Measurements from ENCODE around the gene TSEN54. TPM values are rescaled to one million over a fixed set of nuclear protein-coding genes. Genes with fewer than 3 reads are reported as not detected.

TSEN54 gene
- total RNA-seq, 2 experiments from 2014 or later = 29.2 to 35.1 TPM

DNA sequence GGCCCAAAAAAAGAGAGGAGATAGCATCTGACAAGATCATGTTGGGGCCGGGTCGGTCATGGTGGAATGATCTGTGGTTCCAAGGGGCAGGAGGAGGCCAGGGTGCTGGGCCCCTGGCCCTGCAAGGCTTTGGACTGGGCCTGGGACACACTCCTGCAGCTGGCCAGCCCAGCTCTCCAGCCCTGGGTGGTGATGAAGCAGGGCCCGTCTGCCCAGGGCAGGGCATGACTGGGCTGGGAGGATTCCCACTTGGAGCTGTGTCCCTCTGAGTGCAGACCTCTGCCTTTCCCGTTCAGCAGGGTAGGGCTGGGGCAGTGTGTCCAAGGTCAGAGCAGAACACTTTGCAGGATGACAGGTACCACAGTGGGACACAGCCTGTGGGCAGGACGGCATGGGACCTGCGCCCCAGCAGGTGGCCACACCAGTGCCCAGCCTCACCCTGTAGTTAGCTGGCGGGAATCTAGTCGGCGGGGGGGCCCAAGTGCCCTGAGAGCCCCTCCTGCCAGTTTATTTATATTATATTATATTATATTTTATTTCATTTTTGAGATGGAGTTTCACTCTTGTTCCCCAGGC is 43.7 kb downstream of the TSEN54 start:
- H3K27me3 Mint-ChIP-seq = no peaks in the 10 kb centered on the region
- no peaks in the 10 kb centered on the region for H3K9me3 Mint-ChIP-seq (ENCODE audit: low read depth)
- no peaks in the 10 kb centered on the region for H3K36me3 Mint-ChIP-seq (ENCODE audit: low read depth)
- H3K4me1 Mint-ChIP-seq = no peaks in the 10 kb centered on the region
- H3K4me3 Mint-ChIP-seq = no peak overlapping the region
- DNase-seq (no peak), ATAC-seq (no peak)
- CTCF ChIA-PET = interaction anchor here (0.6 kb wide), 1 partner anchor 84 kb away, joined by 4 read pairs; no protein-coding TSS in a partner anchor
- intact Hi-C loops (cut with DNase I, micrococcal nuclease) = no loop called here
- POLR2A ChIA-PET = no interaction called here
- H3K27ac Mint-ChIP-seq = no peak overlapping the region

DNA sequence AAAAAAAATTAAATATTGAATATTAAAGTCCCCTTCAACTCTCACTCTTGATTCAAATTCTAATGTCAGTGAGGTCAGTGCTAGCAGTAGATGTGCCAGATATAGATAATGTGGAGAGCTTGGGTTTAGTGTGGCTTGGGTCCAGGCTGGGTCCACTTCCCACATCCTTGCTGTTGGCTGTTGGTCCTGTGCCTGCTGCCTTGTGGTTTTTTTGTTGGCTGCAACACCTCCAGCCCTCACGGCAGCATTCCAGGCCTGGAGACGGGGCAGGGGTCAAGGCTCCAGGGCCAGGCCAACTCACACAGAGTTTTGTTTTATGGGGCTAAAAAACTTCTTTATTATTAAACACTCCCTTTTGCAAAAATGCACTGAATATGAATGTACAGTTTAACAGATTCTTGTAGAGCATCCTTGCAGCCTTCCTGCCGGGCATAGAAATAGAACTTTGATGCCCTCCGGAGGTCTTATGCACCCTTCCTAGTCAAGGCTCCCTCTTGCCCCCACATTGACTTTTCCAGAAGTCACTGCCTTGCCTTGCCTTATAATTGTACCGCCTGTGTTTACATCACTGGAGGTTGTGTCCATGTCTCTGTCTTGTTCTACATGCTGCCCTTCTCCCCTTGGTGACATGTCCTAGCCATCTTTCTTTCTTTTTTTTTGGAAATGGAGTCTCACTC is 45.7 kb downstream of the TSEN54 start:
- DNase-seq (no peak), ATAC-seq (no peak)
- Mint-ChIP-seq H3K9me3 (ENCODE audit: low read depth) (no peaks in the 10 kb centered on the region), H3K4me1 (no peaks in the 10 kb centered on the region), H3K4me3 (no peak overlapping the region), H3K36me3 (ENCODE audit: low read depth) (no peaks in the 10 kb centered on the region), H3K27me3 (no peaks in the 10 kb centered on the region), H3K27ac (no peak overlapping the region)
- POLR2A ChIA-PET = no interaction called here
- CTCF ChIA-PET = no interaction called here
- intact Hi-C loops (cut with DNase I, micrococcal nuclease) = no loop called here

- ATAC-seq = no peak
- DNase-seq = no peak
- intact Hi-C loops (cut with DNase I, micrococcal nuclease) = no loop called here
- CTCF ChIA-PET = no interaction called here
- Mint-ChIP-seq H3K27ac (no peak overlapping the region), H3K9me3 (ENCODE audit: low read depth) (no peaks in the 10 kb centered on the region), H3K4me1 (no peaks in the 10 kb centered on the region), H3K27me3 (no peaks in the 10 kb centered on the region), H3K36me3 (ENCODE audit: low read depth) (no peaks in the 10 kb centered on the region), H3K4me3 (no peak overlapping the region)
- POLR2A ChIA-PET = no interaction called here
These were observed 46.9 kb downstream of the TSEN54 start for GRCh38 chr17:75563063-75563758.

GRCh38 chr17:75564195-75564594 is 47.9 kb downstream of the TSEN54 start:
- DNase-seq (no peak), ATAC-seq (no peak)
- Mint-ChIP-seq H3K27ac (no peak overlapping the region), H3K27me3 (no peaks in the 10 kb centered on the region), H3K9me3 (ENCODE audit: low read depth) (no peaks in the 10 kb centered on the region), H3K36me3 (ENCODE audit: low read depth) (no peaks in the 10 kb centered on the region), H3K4me1 (no peaks in the 10 kb centered on the region), H3K4me3 (no peak overlapping the region)
- POLR2A ChIA-PET = no interaction called here
- CTCF ChIA-PET = interaction anchor here (0.5 kb wide), 1 partner anchor 155 kb away, joined by 3 read pairs; no protein-coding TSS in a partner anchor
- intact Hi-C loops (cut with DNase I, micrococcal nuclease) = no loop called here

DNA sequence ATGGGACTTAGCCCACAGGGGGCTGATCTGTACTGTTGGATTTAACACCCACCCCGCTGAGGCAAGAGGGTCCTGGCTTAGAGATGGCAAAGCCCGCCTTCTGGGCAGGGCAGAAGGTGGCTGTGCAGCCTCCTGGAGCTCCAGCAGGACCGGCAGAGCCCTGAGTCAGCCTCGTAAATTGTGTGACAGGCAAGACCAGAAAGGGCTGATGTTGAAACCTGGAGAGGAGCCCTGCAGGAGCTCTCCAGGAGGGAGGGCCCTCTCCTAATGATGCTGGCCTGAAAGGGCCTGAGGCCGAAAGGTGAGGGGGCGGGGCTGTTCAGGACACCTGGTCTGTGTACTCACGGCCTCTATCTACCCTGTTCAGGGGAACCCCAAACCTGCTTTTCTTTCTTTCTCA is 48.7 kb downstream of the TSEN54 start:
- ChIA-PET POLR2A (no interaction called here), CTCF (interaction anchor here (0.5 kb wide), 1 partner anchor 85 kb away, joined by 4 read pairs; no protein-coding TSS in a partner anchor)
- Mint-ChIP-seq H3K36me3 (ENCODE audit: low read depth) (no peaks in the 10 kb centered on the region), H3K4me1 (no peaks in the 10 kb centered on the region), H3K27ac (no peak overlapping the region), H3K27me3 (no peaks in the 10 kb centered on the region), H3K9me3 (ENCODE audit: low read depth) (no peaks in the 10 kb centered on the region), H3K4me3 (no peak overlapping the region)
- intact Hi-C loops (cut with DNase I, micrococcal nuclease) = no loop called here
- no peak for ATAC-seq
- DNase-seq = no peak

DNA sequence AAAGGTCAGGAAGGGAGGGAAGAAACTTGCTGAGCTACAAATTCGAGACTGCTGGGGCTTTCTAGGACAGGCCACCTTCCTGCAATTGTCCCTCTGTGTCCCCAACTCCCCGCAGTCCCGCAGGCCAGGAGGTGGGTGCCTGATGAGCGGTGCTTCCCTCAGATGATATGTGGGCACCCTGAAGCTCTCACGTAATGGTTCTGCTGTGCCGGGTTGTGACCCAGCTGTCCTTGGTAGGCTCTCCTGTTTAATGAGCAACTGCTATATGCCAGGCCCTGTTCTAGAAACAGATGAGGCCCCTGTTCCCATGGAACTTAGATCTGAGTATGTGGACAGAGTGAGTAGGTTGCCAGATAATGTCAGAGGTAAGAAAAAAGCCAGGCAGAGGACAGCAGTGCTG is 49.3 kb downstream of the TSEN54 start:
- Mint-ChIP-seq H3K27me3 (no peaks in the 10 kb centered on the region), H3K9me3 (ENCODE audit: low read depth) (no peaks in the 10 kb centered on the region), H3K27ac (no peak overlapping the region), H3K4me3 (no peak overlapping the region), H3K4me1 (no peaks in the 10 kb centered on the region), H3K36me3 (ENCODE audit: low read depth) (no peaks in the 10 kb centered on the region)
- DNase-seq = no peak
- CTCF ChIA-PET = interaction anchor here (0.5 kb wide), 1 partner anchor 85 kb away, joined by 4 read pairs; no protein-coding TSS in a partner anchor
- no peak for ATAC-seq
- POLR2A ChIA-PET = no interaction called here
- intact Hi-C loops (cut with DNase I, micrococcal nuclease) = no loop called here

- POLR2A ChIA-PET = no interaction called here
- no peaks in the 10 kb centered on the region for H3K9me3 Mint-ChIP-seq (ENCODE audit: low read depth)
- ATAC-seq (no peak), DNase-seq (no peak)
- CTCF ChIA-PET = no interaction called here
- no peak overlapping the region for H3K4me3 Mint-ChIP-seq
- no peaks in the 10 kb centered on the region for H3K4me1 Mint-ChIP-seq
- H3K36me3 Mint-ChIP-seq (ENCODE audit: low read depth) = no peaks in the 10 kb centered on the region
- intact Hi-C loops (cut with DNase I, micrococcal nuclease) = no loop called here
- no peaks in the 10 kb centered on the region for H3K27me3 Mint-ChIP-seq
- no peak overlapping the region for H3K27ac Mint-ChIP-seq
These were observed 50.1 kb downstream of the TSEN54 start for GRCh38 chr17:75566416-75566815.

DNA sequence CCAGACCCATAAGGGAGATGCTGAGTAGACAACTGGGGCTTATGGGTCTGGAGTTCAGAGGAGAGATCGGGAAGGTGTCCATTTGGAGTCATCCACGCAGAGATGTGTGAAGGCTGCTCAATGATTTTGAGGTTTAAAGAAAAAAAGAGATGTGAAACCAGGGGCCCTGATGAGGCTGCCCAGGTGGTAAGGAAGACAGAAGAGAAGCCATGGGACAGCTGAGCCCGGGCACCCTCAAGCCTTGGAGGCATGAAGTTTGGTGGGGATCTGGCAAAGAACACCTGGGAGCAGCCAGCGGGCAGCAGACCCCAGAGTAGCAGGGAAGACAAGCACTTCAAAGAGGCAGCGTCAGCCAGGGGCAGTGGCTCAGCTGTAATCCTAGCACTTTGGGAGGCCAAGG is 50.5 kb downstream of the TSEN54 start:
- Mint-ChIP-seq H3K27me3 (no peaks in the 10 kb centered on the region), H3K4me3 (no peak overlapping the region), H3K4me1 (no peaks in the 10 kb centered on the region), H3K36me3 (ENCODE audit: low read depth) (no peaks in the 10 kb centered on the region), H3K9me3 (ENCODE audit: low read depth) (no peaks in the 10 kb centered on the region), H3K27ac (no peak overlapping the region)
- no peak for DNase-seq
- intact Hi-C loops (cut with DNase I, micrococcal nuclease) = no loop called here
- POLR2A ChIA-PET = no interaction called here
- CTCF ChIA-PET = no interaction called here
- ATAC-seq = no peak

- ChIA-PET CTCF (interaction anchor here (0.6 to 1.3 kb wide), 3 partner anchors 13 to 157 kb away, joined by 3 to 5 read pairs (median 4); no protein-coding TSS in a partner anchor), POLR2A (interaction anchor here (0.6 kb wide), 1 partner anchor 85 kb away, joined by 7 read pairs; no protein-coding TSS in a partner anchor)
- ATAC-seq (no peak), DNase-seq (no peak)
- H3K4me1 Mint-ChIP-seq = no peaks in the 10 kb centered on the region
- no peak overlapping the region for H3K27ac Mint-ChIP-seq
- no peaks in the 10 kb centered on the region for H3K27me3 Mint-ChIP-seq
- H3K4me3 Mint-ChIP-seq = no peak overlapping the region
- no peaks in the 10 kb centered on the region for H3K36me3 Mint-ChIP-seq (ENCODE audit: low read depth)
- intact Hi-C loops (cut with DNase I, micrococcal nuclease) = no loop called here
- H3K9me3 Mint-ChIP-seq (ENCODE audit: low read depth) = no peaks in the 10 kb centered on the region
These were observed 52.3 kb downstream of the TSEN54 start for GRCh38 chr17:75568412-75569255.

- DNase-seq (no peak), ATAC-seq (no peak)
- Mint-ChIP-seq H3K4me1 (no peaks in the 10 kb centered on the region), H3K27me3 (no peaks in the 10 kb centered on the region), H3K27ac (no peak overlapping the region), H3K4me3 (no peak overlapping the region), H3K36me3 (ENCODE audit: low read depth) (no peaks in the 10 kb centered on the region), H3K9me3 (ENCODE audit: low read depth) (no peaks in the 10 kb centered on the region)
- ChIA-PET POLR2A (no interaction called here), CTCF (no interaction called here)
- intact Hi-C loops (cut with DNase I, micrococcal nuclease) = no loop called here
These were observed 53.8 kb downstream of the TSEN54 start for GRCh38 chr17:75570034-75570676.

GRCh38 chr17:75570772-75571171 is 54.4 kb downstream of the TSEN54 start:
- no peaks in the 10 kb centered on the region for H3K27me3 Mint-ChIP-seq
- H3K36me3 Mint-ChIP-seq (ENCODE audit: low read depth) = no peaks in the 10 kb centered on the region
- H3K4me1 Mint-ChIP-seq = no peaks in the 10 kb centered on the region
- DNase-seq = no peak
- intact Hi-C loops (cut with DNase I, micrococcal nuclease) = no loop called here
- ChIA-PET CTCF (interaction anchor here (0.6 kb wide), 2 partner anchors 18 to 24 kb away, joined by 3 read pairs; no protein-coding TSS in a partner anchor), POLR2A (no interaction called here)
- H3K27ac Mint-ChIP-seq = no peak overlapping the region
- no peak overlapping the region for H3K4me3 Mint-ChIP-seq
- no peak for ATAC-seq
- no peaks in the 10 kb centered on the region for H3K9me3 Mint-ChIP-seq (ENCODE audit: low read depth)

Data from activated CD4-positive, alpha-beta T cell treated with anti-CD3 and anti-CD28 coated beads for 36 hours (primary cell).